Kidney (tissue), 14 donors: ENCODE data around the gene RBM22. TPM values are rescaled to one million over a fixed set of nuclear protein-coding genes. Genes with fewer than 3 reads are reported as not detected.

ENCODE experiments used
- DNase-seq, 5 donors: peaks; one replicate each; pipeline ENCODE4 v3.0.0-alpha.2; 2013 to 2020
- FAIRE-seq: peaks from 2 replicates; lab custom pipeline; 2012; peaks lifted over from hg19 to GRCh38; lab: Jason Lieb, UNC
- H3K27ac ChIP-seq, 2 donors: one replicate each; pipeline ENCODE4 v1.7.0; 2013; ENCODE audit warnings: low read depth in 2 of 2, low read length in 2 of 2, inconsistent platforms in 1 of 2
- H3K27me3 ChIP-seq: one replicate; pipeline ENCODE4 v1.7.1; 2013; ENCODE audit warnings: low read length, inconsistent platforms; ENCODE audit not compliant: control insufficient read depth, insufficient read depth
- H3K36me3 ChIP-seq, 3 donors: one replicate each; pipeline versions ENCODE4 v1.7.0 to v1.7.1; 2013; ENCODE audit warnings: low read length in 3 of 3, control low read depth in 1 of 3, inconsistent platforms in 1 of 3; ENCODE audit not compliant: insufficient read depth in 3 of 3, control insufficient read depth in 2 of 3
- H3K4me1 ChIP-seq, 3 donors: one replicate each; pipeline versions ENCODE4 v1.7.0 to v1.7.1; 2013; ENCODE audit warnings: low read length in 3 of 3, inconsistent platforms in 1 of 3, low read depth in 1 of 3; ENCODE audit not compliant: control insufficient read depth in 2 of 3, insufficient read depth in 2 of 3
- H3K4me3 ChIP-seq, 3 donors: one replicate each; pipeline versions ENCODE4 v1.7.0 to v1.8.1; 2013; ENCODE audit warnings: low read length in 3 of 3, control low read depth in 1 of 3, inconsistent platforms in 1 of 3
- H3K9ac ChIP-seq, 3 donors: one replicate each; pipeline versions ENCODE4 v1.7.0 to v1.7.1; 2013; ENCODE audit warnings: low read length in 3 of 3, control low read depth in 1 of 3, inconsistent platforms in 1 of 3
- H3K9me3 ChIP-seq, 3 donors: one replicate each; pipeline versions ENCODE4 v1.7.0 to v1.7.1; 2013; ENCODE audit warnings: low read length in 3 of 3, control low read depth in 1 of 3, inconsistent platforms in 1 of 3; ENCODE audit not compliant: control insufficient read depth in 2 of 3, insufficient read depth in 1 of 3
- CTCF ChIP-seq: IDR thresholded peaks from 3 replicates; pipeline ENCODE4 v1.5.1; 2012; ENCODE audit warnings: mild to moderate bottlenecking, moderate library complexity, borderline replicate concordance; ENCODE audit not compliant: insufficient read depth; ENCODE audit errors: extremely low read depth
- intact Hi-C: fragments of 100-400 bp; cut with DNase I; formaldehyde crosslinking; loops from one replicate; pipeline ENCODE4 v1.11.1; 2022
- polyA plus RNA-seq: library from polyadenylated mRNA; stranded (reverse); fragments of 350-450 nt; fragmentation: Illumina TruSeq; extraction: RNeasy Lipid Tissue Mini Kit (QIAGEN cat#74804); gene quantifications from one replicate; pipeline ENCODE4 v1.2.3, GENCODE V29; 2014; ENCODE audit warnings: low read depth, low replicate concordance; ENCODE audit not compliant: insufficient read depth
- total RNA-seq: library from RNA; stranded (reverse); fragmentation: NEBNext Ultra II Directional; extraction: Animal tissue kit (Norgen Biotek cat#: 25700); gene quantifications from one replicate; pipeline ENCODE4 v1.2.1, GENCODE V29; 2021
- donor health status: control.
- donor health status: control.
- donor health status: control.
- donor health status: control.
- donor health status: control.
- donor health status: DM: yes; HTN: yes; CAD: no.
- donor health status: Normal renal cell carcinoma (clear cell type).

RBM22 gene
- total and polyA plus RNA-seq, 2 donors from 2014 or later = 30.0 to 44.2 TPM

GRCh38 chr5:150642567-150642927 lies 58.3 kb downstream of the RBM22 start:
- TF ChIP-seq CTCF = no peak
- H3K27ac ChIP-seq = peak overlapping the region; percentile 87 to 93
- H3K4me3 ChIP-seq = peak overlapping the region; percentile 6 to 50 (median 8)
- no peak for FAIRE-seq
- H3K9me3 ChIP-seq = no peaks in the 10 kb centered on the region
- no peaks in the 10 kb centered on the region for H3K27me3 ChIP-seq
- peak overlapping the region in 2 of 3 donors; percentile 8 to 49 for H3K9ac ChIP-seq
- peak; percentile 73 to 94 (median 86) for DNase-seq
- intact Hi-C loops = no loop called here
- H3K4me1 ChIP-seq = peaks cover 0 to 58% (median 52%) of the 10 kb centered on the region in 3 donors
- no peaks in the 10 kb centered on the region for H3K36me3 ChIP-seq

GRCh38 chr5:150641824-150642566 lies 58.9 kb downstream of the RBM22 start:
- Histone ChIP-seq H3K27me3 (no peaks in the 10 kb centered on the region), H3K4me1 (peaks cover 0 to 60% (median 54%) of the 10 kb centered on the region in 3 donors), H3K9me3 (no peaks in the 10 kb centered on the region), H3K36me3 (no peaks in the 10 kb centered on the region), H3K27ac (peak overlapping the region; percentile 87 to 93), H3K9ac (peak overlapping the region; percentile 8 to 49 (median 10)), H3K4me3 (peak overlapping the region; percentile 9 to 50 (median 34))
- no peak for TF ChIP-seq CTCF
- no peak for FAIRE-seq
- peak in 1 of 5 donors; percentile 68 for DNase-seq
- intact Hi-C loops = no loop called here

- Histone ChIP-seq H3K4me3 (peak overlapping the region in 2 of 3 donors; percentile 30 to 50), H3K27me3 (no peaks in the 10 kb centered on the region), H3K9me3 (no peaks in the 10 kb centered on the region), H3K9ac (peak overlapping the region in 2 of 3 donors; percentile 10 to 49), H3K4me1 (peaks cover 0 to 68% (median 58%) of the 10 kb centered on the region in 3 donors), H3K36me3 (no peaks in the 10 kb centered on the region), H3K27ac (peak overlapping the region; percentile 87 to 93)
- DNase-seq (peak in 1 of 5 donors; percentile 88), FAIRE-seq (no peak)
- no peak for TF ChIP-seq CTCF
- intact Hi-C loops = no loop called here
Observed at GRCh38 chr5:150641006-150641570, 59.8 kb downstream of the RBM22 start.

Other genes starting within 250 kb of the RBM22 start
- 60.7 TPM for gene NDST1, start 192.9 kb downstream of the RBM22 start, total RNA-seq
- 11.7 TPM for gene NDST1, start 192.9 kb downstream of the RBM22 start, polyA plus RNA-seq
- gene SYNPO, start 60.4 kb downstream of the RBM22 start, total RNA-seq = 87.6 TPM
- gene SYNPO, start 60.4 kb downstream of the RBM22 start, polyA plus RNA-seq = 46.3 TPM
- gene MYOZ3, start 39.8 kb downstream of the RBM22 start, total RNA-seq = 0.66 TPM
- gene MYOZ3, start 39.8 kb downstream of the RBM22 start, polyA plus RNA-seq = 1.3 TPM
- gene DCTN4, start 58.0 kb upstream of the RBM22 start, total RNA-seq = 59.1 TPM
- 17.5 TPM for gene DCTN4, start 58.0 kb upstream of the RBM22 start, polyA plus RNA-seq
- gene SMIM3, start 77.7 kb upstream of the RBM22 start, total RNA-seq = 23.9 TPM
- gene SMIM3, start 77.7 kb upstream of the RBM22 start, polyA plus RNA-seq = 23.0 TPM
- 0.44 TPM for gene IRGM, start 145.5 kb upstream of the RBM22 start, total RNA-seq
- not detected for gene IRGM, start 145.5 kb upstream of the RBM22 start, polyA plus RNA-seq
- gene ZNF300, start 203.9 kb upstream of the RBM22 start, total RNA-seq = 6.5 TPM
- 4.0 TPM for gene ZNF300, start 203.9 kb upstream of the RBM22 start, polyA plus RNA-seq